Right lobe of liver (tissue), 6 donors: ENCODE results near the gene TPST1. TPM values are rescaled to one million over a fixed set of nuclear protein-coding genes. Genes with fewer than 3 reads are reported as not detected.

Source experiments
- ATAC-seq, 4 donors: fragments of 200-7000 bp; cut with Tn5 transposase; one replicate each; pipeline ENCODE4 v1.9.1; 2020; ENCODE audit warnings: mild to moderate bottlenecking in 4 of 4, moderate library complexity in 4 of 4
- DNase-seq, 3 donors: peaks; one replicate each; pipeline ENCODE4 v3.0.0-alpha.2; 2020
- H3K27ac ChIP-seq, 3 donors: fragments of 200-600 bp; one replicate each; pipeline ENCODE4 v1.8.0; 2022
- H3K27me3 ChIP-seq, 2 donors: fragments of 200-600 bp; one replicate each; pipeline ENCODE4 v1.8.0; 2022
- H3K36me3 ChIP-seq, 4 donors: fragments of 200-600 bp; sonication (generic) in 1 of 4; one replicate each; pipeline versions ENCODE4 v1.5.1 to v1.8.0; 2017 to 2022; ENCODE audit warnings: control low read depth in 1 of 4
- H3K4me1 ChIP-seq, 4 donors: fragments of 200-600 bp; sonication (generic) in 1 of 4; one replicate each; pipeline versions ENCODE4 v1.5.1 to v1.8.0; 2017 to 2022; ENCODE audit warnings: control low read depth in 1 of 4
- H3K4me3 ChIP-seq, 3 donors: fragments of 200-600 bp; one replicate each; pipeline ENCODE4 v1.8.0; 2022
- H3K9me3 ChIP-seq, 4 donors: fragments of 200-600 bp; sonication (generic) in 1 of 4; one replicate each; pipeline versions ENCODE4 v1.5.1 to v1.8.0; 2017 to 2022; ENCODE audit warnings: control low read depth in 1 of 4
- POLR2A ChIP-seq: fragments of 450-650 bp; IDR thresholded peaks from one replicate; pipeline ENCODE4 v1.6.1; 2017; ENCODE audit warnings: antibody characterized with exemption, mild to moderate bottlenecking
- WGBS: methylation state at CpG from one replicate; pipeline ENCODE4 v1.1.6; 2018; ENCODE audit warnings: low coverage, low lambda C conversion rate; ENCODE audit not compliant: insufficient coverage; ENCODE audit errors: missing lambda C conversion rate; 5-methylcytosine and 5-hydroxymethylcytosine counted together
- intact Hi-C, 2 donors: fragments of 100-400 bp; cut with DNase I; formaldehyde crosslinking; loops; one replicate each; pipeline versions ENCODE4 v1.11.2 to v1.14.1; 2022
- total RNA-seq, 6 experiments: library from RNA; depleted of rRNA in 2 of 6; stranded (reverse); fragments of >200 nt in 2 of 6; fragmentation: NEBNext Ultra II Directional in 3 of 6; extraction: Animal tissue kit (Norgen Biotek cat#: 25700) in 3 of 6; gene quantifications; one replicate each; pipeline versions ENCODE4 v1.1.0 to v1.2.4, GENCODE V29; 2016 to 2023
- TF ChIP-seq, protein P1 (sequence below), 4 donors: fragments of 200-600 bp in 3 of 4; fragments of 450-650 bp in 1 of 4; IDR thresholded peaks; one replicate each; pipeline versions ENCODE4 v1.5.1 to v1.8.0; 2016 to 2022; ENCODE audit warnings: antibody characterized with exemption in 4 of 4, mild to moderate bottlenecking in 2 of 4
- donor health status: DM: no; HTN: yes; CAD: no.
- donor health status: DM: no; HTN: no; CAD: no.
- donor health status: DM: no; HTN: no; CAD: no.
- donor health status: DM: no; HTN: yes; CAD: no.
- donor health status: DM: no; HTN: yes; CAD: no.

The TPST1 gene
- total RNA-seq, 6 experiments from 2014 or later, result 18.0 to 40.5 (median 26.3) TPM

GRCh38 chr7:66353547-66353946, 148.4 kb downstream of the TPST1 start:
- WGBS, result 86% methylated on average over 4 of the region's 5 CpGs
- Histone ChIP-seq H3K4me1 (no peaks in the 10 kb centered on the region), H3K27ac (peak overlapping the region in 1 of 3 donors; percentile 19), H3K27me3 (no peaks in the 10 kb centered on the region), H3K36me3 (peaks cover 0 to under 1% (median 0%) of the 10 kb centered on the region in 4 donors), H3K9me3 (no peaks in the 10 kb centered on the region), H3K4me3 (no peak overlapping the region)
- intact Hi-C loops, result no loop called here
- TF ChIP-seq, protein P1, sequence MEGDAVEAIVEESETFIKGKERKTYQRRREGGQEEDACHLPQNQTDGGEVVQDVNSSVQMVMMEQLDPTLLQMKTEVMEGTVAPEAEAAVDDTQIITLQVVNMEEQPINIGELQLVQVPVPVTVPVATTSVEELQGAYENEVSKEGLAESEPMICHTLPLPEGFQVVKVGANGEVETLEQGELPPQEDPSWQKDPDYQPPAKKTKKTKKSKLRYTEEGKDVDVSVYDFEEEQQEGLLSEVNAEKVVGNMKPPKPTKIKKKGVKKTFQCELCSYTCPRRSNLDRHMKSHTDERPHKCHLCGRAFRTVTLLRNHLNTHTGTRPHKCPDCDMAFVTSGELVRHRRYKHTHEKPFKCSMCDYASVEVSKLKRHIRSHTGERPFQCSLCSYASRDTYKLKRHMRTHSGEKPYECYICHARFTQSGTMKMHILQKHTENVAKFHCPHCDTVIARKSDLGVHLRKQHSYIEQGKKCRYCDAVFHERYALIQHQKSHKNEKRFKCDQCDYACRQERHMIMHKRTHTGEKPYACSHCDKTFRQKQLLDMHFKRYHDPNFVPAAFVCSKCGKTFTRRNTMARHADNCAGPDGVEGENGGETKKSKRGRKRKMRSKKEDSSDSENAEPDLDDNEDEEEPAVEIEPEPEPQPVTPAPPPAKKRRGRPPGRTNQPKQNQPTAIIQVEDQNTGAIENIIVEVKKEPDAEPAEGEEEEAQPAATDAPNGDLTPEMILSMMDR (IDR thresholded peaks at IDR 0.05), result no peak
- no peak for TF ChIP-seq POLR2A
- peak in 1 of 3 donors; percentile 55 for DNase-seq
- peak; percentile 51 to 89 (median 70) for ATAC-seq

GRCh38 chr7:66355756-66356155, 150.6 kb downstream of the TPST1 start:
- WGBS, result 93% methylated on average over 4 of the region's 4 CpGs
- H3K4me3 ChIP-seq, result no peak overlapping the region
- H3K27ac ChIP-seq, result no peak overlapping the region
- no peak for ATAC-seq
- intact Hi-C loops, result no loop called here
- no peaks in the 10 kb centered on the region for H3K4me1 ChIP-seq
- peaks cover 0 to 4% (median 0%) of the 10 kb centered on the region in 4 donors for H3K36me3 ChIP-seq
- H3K9me3 ChIP-seq, result no peaks in the 10 kb centered on the region
- H3K27me3 ChIP-seq, result no peaks in the 10 kb centered on the region
- TF ChIP-seq, protein P1 (IDR thresholded peaks at IDR 0.05), result no peak
- TF ChIP-seq POLR2A, result no peak
- no peak for DNase-seq

GRCh38 chr7:66356277-66356721, 151.2 kb downstream of the TPST1 start:
- H3K9me3 ChIP-seq, result no peaks in the 10 kb centered on the region
- DNase-seq (no peak), ATAC-seq (no peak)
- no peak overlapping the region for H3K27ac ChIP-seq
- H3K4me3 ChIP-seq, result no peak overlapping the region
- H3K27me3 ChIP-seq, result no peaks in the 10 kb centered on the region
- 100% methylated on average over 1 of the region's 6 CpGs for WGBS
- H3K36me3 ChIP-seq, result peaks cover 0 to 4% (median 0%) of the 10 kb centered on the region in 4 donors
- H3K4me1 ChIP-seq, result no peaks in the 10 kb centered on the region
- intact Hi-C loops, result no loop called here
- no peak for TF ChIP-seq POLR2A
- TF ChIP-seq, protein P1 (IDR thresholded peaks at IDR 0.05), result no peak

GRCh38 chr7:66357087-66357486, 152.0 kb downstream of the TPST1 start:
- ATAC-seq (no peak), DNase-seq (no peak)
- peaks cover 0 to 4% (median 0%) of the 10 kb centered on the region in 4 donors for H3K36me3 ChIP-seq
- no peaks in the 10 kb centered on the region for H3K4me1 ChIP-seq
- intact Hi-C loops, result no loop called here
- WGBS, result 90% methylated on average over 2 of the region's 3 CpGs
- no peaks in the 10 kb centered on the region for H3K9me3 ChIP-seq
- no peak overlapping the region for H3K27ac ChIP-seq
- TF ChIP-seq, protein P1 (IDR thresholded peaks at IDR 0.05), result no peak
- TF ChIP-seq POLR2A, result no peak
- no peaks in the 10 kb centered on the region for H3K27me3 ChIP-seq
- no peak overlapping the region for H3K4me3 ChIP-seq
